Activated CD8-positive, alpha-beta memory T cell treated with anti-CD3 and anti-CD28 coated beads for 24 hours (primary cell): ENCODE results near the gene FUT7.
A peak's percentile ranks its signal among the peaks of the same experiment; 100 is the strongest.
"Not testable (repeated sequence)": the region's sequence is repeated elsewhere in the genome, so short reads cannot be mapped to it uniquely, and the experiment has no call there.

ENCODE experiments used
- DNase-seq: peaks from one replicate; pipeline ENCODE4 v3.0.0-alpha.2; 2020

The FUT7 gene

DNA sequence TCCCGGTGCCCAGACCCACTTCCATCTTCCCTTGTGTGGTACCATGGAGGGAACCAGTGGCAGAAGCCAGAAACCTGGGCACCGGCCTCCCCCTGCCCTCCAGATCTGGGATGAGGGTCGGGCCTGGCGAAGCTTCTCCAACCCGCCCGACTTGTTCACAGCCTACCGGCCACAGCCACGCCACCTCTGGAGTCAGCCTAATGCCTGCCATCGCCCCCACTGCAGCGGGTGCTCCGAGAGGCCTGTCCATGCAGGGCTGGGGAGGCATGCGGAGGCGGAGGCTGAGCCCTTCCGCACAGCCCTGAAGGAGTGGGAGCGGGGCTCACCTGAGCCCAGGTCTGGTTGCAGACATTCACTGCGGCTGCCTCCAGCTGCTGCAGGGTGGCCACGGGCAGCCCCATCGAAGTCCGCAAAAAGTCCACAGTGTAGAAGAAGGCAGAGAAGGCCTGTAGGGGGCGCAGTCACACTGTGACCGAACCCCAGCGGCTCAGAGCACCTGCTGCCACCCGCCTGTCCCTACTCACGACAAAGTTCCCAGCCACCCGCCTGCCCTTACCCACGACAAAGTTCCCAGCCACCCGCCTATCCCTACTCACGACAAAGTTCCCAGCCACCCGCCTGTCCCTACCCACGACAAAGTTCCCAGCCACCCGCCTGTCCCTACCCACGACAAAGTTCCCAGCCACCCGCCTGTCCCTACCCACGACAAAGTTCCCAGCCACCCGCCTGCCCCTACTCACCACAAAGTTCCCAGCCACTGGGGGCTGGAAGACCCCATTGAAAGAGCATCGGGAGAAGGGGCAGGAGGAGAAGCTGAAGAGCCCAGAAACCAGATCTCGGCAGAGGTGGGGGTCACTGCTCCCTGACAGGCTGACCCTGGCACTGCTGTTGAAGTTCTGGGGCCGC, 17.9 kb upstream of the FUT7 start:
- DNase-seq = no peak

DNA sequence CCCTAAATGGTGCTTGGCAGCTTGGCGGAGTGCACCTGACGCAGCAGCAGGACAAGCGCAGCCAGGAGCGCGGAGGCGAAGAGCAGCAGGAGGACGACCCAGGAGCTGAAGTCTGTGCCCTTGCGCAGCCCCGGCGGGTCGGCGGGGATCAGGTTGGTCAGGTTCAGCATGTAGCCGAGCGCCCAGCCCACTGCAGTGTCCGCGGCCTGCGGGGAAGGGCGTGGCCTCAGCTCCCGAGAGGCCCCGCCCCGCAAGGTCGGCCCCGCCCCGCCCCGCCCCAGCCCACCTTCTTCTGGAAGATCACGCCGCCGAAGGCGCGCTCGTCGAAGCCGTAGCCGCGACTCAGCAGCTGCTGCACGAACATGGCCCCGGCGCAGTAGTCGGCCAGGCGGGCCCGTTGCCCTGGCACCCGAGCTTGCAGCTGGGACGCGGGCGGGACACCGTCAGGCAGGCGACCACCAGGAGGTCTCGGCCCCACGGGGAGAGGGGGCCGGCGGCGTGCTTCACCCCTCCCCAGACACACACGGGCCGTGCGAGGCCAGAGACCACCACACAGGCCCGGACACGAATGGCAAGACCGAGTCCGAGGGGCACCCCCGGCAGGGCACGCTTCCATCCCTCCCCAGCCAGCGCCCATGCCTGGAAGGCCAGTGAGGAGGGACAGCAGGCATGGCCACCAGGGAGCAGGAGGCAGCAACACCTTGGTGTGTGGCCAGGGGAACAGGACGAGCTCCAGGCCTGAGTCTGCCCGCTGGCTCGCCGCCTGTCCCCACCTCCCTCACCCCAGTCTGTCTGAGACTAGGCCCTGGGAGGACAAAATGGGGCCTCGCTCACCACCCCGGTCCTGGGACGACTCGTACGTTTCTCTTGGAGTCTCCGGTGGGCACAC, 17.0 kb upstream of the FUT7 start:
- no peak for DNase-seq

DNA sequence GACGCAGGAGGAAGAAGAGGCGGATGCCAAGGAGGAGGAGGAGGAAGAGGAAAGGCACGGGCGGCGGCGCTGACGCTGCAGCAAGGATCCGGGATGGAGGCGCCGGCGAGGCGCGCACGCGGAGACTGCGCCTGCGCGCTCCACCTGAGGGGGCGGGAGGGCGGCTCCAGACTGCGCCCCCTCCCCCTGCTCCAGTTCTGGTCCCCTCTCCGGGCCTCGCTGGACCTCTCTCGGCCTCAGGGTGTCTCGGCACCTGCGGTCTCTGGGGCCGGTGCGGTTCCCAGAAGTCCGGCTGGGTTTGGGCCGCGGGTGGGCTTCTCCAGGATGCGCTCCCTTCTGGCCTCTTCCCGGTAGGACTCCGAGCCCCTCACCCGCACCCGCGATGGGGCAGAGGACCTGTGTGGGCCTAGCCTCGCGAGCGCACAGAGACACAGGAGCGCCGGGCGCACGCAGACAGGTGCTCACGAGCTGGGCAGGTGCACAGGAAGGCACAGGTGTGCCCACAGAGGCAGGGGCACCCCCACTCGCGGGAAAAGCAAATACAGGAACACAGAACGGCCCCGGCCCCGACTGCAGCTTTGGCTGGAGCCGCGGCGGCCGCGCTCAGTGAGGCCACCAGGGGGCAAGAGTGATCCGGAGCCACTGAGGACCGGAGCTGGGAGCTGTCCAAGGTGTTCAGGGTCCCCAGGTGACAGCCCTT, 14.3 kb upstream of the FUT7 start, which contains the start of gene NPDC1:
NPDC1 (minus strand) TSS at position 90 of the 700 bp plus-strand sequence. CDS start 188 bp downstream, outside the sequence.
- DNase-seq = peak; percentile 91

DNA sequence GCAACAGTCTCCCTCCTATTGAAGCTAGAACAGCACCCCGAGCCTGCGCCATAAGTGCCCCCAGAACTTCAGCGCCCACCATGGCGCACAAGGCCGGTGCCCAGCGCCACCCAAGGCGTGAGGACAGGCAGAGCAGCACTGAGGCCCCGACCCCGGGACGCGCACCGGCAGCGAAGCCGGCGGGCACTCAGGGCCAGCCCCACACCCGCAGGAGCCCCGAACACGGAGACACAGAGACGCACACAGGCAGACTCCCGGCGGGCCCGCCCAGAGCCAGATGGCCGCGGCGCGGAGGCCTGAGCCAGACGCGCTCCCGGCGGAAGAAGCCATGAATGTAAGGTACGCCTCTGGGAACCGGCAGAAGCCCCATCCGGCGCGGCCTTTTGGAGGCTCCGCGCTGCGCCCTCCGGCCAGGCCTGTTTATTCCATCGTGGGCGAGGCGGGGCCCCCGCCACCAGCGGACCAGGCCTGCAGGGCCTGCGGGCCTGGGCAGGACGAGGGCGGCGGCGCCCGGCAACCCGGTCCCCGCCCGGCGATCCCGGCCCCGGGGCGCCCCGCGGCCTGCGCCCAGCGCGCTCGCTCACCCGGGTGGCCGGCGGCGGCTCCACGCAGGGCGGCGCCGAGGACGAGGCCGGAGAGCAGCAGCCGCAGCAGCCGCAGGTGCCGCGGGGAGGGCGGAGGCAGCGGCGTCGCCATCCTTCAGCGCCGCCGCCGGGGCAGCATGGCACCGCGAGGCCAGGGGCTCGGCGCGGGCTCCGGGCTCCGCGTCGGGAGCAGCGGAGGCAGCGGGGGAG, 13.6 kb upstream of the FUT7 start:
- no peak for DNase-seq

DNA sequence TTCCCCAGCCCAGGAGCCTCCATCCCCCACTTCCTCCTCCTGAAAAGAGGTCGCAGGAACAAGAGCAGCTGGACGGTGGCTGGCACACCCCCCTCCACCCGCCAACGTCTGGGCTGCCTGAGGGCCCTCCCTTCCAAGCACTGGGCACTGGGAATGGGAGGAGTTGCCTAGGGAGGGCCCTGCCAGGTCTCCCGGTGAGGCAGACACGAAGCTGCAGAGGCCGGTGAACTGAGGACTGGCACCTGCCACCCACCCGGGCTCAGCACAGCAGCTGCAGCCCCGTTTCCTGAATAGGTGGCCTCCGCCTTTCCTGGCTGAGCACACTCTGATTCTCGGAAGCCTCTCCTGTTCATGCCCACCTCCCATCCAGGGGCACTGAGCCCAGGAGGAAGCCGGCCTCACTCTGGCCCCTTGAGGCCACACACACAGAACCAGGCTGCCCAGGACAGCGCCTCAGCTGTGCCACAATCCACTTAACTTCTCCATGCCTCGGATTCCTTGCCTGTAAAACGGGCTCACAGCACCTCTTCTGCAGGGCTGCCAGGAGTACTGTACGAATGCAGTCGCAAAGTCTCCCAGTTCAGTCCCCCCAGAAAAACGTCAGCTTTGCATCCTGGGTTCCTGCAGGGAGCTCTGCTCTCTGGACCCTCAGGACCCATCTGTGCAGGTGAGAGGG, 12.8 kb upstream of the FUT7 start:
- no peak for DNase-seq

DNA sequence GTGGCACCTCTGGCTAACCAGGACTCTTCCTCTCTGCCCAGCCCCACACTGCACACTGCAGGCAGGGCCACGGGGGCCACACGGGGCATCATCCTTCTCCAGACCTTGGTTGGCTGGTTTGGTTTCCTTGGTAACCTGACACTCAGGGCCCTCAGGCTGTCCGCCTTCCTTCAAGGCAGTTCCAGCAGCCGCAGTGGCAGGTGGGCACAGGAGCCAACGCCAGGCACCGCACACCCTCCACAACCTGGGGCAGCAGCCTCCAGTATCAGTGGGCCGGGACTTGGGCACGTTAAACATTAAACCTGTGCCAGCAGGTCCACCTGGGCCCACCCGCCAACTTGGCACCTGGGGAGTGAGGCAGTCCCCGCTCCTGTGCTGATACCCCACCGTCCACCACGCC, 12.1 kb upstream of the FUT7 start:
- DNase-seq = no peak

DNA sequence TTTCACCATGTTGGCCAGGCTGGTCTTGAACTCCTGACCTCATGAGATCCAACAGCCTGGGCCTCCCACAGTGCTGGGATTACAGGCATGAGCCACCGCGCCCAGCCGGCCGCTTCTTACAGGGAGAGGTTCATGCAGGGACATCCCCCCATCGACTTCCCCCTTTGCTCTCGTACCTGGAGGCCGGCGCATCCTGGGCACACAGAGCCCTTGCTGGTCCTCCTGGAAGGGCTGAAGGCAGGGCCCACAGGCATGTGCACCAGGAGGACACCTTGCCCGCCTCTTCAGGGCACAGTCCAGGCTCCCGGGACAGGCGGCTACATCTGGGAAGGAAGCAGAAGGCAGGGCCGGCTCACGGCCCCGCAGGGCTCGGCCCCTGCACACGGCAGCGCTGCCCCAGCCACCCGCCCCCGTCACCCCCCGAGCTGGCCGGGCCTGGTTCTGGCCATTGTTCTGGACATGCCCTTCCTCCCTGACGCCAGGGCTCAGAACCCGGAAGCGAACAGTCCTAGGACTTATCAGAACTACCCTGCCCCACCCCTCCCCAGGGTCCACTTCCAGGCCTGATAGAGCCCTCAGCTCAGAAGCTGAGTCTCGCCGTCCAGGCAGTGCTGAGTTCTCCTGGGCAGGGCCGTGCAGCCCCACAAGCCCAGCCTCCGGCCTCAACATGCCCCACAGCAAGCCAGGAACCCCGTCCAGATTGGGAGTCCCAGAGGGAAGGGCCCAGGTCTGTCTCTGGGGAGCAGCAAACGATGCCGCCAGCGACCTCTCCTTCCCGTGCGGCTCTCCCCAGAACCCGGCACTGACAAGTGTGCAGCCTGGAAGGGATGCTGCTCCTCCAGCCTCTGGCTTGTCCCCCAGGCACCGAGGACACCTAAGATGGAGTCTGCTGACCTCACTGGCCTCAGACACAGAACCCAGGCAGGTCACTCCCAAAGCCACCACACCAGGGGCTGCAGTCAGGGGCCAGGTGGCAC, 11.2 kb upstream of the FUT7 start:
- no peak for DNase-seq

DNA sequence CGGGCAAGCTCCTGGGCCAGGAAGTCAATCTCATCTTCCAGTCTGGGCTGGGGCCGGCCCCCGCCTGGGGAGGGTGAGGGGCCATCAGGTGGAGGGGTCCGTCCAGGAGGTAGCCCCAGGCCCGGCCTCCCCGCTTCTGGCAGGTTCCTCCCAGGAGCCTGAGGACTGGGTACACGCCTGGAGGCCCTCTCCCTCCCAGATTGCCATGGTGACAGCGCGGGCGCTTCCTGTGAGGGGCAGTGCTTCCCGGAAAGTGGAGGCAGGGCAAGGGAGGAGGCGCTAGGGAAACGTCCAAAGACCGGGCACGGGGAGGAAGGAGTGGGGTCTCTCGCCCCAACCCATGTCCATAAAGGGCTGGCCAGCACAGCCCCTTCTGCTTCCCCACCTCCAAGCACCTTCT, 9.2 kb upstream of the FUT7 start:
- no peak for DNase-seq

DNA sequence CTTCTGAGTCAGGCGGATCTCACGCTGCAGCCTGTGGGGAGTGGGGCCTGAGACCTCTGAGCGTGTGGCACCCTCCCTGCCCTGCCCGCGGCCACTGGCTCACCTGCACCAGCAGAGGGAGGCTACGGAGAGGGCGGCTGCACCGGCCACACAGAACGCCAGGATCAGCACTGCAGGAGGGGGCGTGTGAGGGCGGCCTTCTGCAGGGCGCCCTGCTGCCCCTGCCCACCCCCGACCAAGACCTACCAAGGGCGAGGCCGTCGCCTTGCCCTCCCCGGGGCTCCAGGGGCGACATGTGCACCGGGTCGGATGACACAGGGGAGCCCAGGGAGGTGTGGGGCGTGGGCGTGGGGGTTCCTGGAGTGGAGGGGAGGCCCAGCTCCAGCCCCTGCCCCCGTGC, 8.7 kb upstream of the FUT7 start:
- no peak for DNase-seq

DNA sequence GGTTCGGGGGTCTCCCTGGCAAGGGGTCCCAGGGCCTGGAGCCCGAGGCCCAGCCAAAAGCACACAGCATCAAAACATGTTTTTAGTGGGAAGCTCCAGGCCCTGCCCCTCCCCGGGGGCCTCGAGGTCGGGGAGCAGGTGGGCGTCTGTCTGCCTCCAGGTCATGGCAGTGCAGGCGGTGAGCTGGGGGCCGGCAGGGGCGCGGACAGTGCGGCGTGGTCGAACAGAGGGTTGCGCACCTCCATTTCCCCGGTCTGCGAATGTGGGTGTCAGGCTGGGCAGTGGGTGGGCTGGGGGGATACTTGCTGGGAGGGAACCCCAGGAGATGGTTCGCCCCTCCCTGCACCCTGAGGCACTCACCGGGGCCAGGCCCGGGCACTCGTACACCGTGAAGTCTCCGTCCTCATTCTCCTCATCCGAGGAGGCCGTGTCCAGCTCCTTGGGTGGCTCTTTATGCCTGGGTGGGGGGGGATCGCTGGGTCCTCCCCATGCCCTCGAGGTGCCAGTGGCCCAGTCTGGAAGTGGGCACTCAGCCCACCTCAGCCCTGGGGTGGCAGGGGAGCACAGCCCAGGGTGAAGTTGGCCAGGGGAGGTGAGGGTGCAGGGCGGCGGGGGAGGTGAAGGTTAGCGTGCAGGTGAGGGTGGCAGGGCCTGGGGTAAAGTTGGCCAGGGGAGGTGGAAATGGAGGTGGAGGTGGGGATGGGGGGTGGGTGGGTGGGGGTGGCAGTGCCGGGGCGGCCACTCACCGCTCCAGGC, 7.9 kb upstream of the FUT7 start:
- no peak for DNase-seq

DNA sequence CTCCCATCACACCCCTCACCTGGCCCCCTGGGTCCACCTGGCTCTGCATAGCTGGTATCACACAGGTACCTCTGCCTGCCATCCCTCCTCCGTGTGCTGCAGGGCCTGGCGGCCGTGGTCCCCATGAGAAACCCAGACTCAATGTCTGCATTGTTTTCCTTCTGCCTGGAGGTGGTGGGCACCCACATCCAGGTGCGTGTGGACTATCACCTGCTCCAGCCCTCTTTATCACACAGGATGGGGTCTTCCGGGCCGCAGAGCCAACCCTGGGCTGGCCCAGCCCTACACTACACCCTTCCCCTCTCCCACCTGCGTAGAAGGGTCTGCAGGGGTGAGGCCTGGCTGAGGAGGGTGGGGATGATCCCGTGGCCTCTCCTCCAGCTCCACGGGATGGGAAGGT, 7.0 kb upstream of the FUT7 start:
- no peak for DNase-seq

DNA sequence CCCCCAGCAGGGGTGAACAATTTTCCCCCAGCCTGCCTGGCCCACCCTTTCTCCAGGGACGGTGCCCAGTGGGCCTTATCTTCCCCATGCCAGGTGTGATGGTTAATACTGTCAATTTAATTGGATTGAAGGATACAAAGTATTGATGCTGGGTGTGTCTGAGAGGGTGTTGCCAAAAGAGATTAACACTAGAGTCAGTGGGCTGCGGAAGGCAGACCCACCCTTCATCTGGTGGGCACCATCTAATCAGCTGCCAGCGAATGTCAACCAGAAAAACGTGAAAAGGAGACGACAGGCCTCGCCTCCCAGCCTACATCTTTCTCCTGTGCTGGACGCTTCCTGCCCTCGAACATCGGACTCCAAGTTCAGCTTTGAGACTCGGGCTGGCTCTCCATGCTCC, 5.6 kb upstream of the FUT7 start:
- no peak for DNase-seq

DNA sequence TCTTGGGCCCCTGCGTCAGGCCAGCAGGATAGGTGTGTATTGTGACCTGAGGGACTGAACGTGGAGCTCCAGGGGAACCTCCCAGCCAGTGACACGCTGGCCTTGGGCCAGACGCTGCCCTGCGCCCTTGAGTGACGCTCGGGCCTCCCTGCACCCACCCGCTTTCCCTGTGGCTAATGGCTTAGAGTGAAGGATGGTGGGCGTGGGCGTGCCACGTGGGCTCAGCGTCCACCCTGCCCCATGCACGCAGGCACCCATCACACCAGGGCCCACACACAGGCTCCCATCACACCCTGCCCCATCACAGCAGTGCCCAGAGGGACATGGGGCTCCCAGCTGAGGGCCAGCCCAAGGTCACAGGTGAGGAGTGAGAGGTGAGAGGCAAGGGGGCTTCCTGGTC, 5.1 kb upstream of the FUT7 start:
- no peak for DNase-seq

DNA sequence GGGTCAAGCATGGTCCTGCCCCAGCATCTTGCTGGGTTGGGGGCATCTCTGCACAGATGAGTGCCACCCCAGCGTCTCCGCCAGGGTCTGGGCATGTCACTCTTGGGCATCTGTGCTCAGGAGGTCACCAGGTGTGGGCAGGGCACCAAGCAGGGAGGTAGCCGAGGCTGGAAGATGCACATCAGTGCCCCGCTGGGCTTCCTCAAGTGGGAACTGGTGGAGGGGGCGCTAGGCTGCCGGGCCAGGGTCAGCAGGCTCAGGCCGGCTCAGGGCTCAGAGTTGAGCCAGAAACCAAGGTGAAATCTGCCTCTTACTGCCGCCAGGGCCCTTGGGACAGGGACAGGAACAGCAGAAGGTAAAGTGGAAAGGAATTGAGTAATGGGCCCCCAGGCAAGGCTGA, 4.0 kb upstream of the FUT7 start:
- DNase-seq = no peak

DNA sequence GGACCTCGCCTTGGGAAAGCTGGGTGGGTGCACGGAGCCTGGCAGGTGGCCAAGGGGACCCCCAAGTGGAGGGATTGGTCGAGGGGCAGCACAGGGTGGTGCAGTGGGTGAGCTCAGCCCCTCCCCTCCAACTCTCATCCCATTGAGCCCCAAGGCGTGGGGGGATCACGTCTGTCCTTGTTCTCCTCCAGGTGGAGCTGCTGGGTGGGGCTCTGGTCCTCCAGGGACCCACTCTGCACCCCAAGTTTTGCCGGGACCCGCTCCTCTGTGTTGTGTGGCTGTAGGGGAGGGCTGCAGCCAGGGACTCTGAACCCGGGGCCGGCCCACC, 3.6 kb upstream of the FUT7 start:
- no peak for DNase-seq

DNA sequence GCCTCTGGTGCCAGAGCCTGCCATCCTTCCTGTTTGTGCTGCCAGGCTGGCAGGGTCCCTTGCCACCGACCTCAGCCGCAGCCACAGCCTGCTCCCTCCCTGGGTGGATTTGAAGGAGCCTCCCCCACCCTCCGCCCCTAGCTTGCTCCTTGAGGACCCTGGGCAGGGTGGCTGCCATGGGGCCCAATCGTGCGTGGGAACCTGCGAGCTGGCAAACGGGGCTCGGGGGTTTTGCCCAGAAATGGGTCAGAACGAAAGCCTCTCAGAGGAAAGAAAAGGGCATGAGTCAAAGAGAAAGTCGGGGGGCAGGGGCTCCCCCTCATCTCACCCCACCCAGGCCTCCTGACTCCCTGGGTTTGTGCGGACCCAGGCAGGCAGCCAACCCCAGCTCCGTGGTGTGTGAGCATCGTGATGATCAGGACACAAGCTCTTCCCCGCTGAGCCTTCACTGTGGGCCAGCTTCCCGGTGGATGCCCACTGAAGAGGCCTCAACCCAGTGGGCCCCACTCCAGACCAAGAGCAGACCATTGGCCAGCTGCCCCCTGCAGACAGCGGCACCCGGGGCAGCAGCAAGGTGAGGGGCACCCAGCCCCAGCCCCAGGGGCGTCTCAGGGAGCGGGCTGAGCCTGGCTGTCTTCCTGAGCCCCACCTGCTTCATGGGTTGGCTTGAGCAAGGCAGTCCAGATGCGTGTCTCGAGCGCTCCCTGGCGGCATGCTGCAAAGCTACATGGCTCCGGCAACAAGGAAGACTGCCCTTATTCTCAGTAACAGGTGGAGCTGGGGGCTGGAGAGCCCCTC, 3.0 kb upstream of the FUT7 start:
- peak; percentile 94 for DNase-seq

DNA sequence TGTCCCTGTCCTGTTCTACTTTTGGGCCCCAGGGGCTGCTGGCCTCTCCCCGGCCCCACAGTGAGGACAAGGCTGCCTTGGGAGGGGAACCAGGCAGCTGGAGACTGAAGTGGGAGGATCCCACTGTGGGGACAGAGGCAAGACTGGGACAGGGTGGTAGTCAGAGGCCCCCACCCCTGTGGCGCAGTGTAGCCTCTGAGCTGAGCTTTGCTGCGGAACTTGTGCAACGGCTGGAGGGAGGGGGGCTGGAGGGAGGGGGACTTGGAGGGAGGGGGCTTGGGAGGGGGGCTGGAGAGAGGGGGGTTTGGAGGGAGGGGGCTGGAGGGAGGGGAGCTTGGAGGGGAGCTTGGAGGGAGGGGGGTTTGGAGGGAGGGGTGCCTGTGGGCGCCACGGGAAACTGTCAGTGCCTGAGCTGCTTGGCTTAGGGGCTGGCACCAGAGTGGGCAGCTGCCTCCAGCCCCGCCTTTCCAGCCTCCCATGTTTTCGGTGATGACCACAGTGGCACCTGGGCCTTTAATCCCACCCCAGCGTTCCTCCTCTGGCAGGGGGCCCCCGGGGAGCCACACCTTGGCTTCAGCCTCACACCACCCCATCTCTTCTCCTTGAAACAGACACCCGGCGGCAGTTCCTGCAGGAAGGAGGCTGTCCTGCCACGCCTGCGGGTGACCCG, 2.3 kb upstream of the FUT7 start:
- DNase-seq = no peak

DNA sequence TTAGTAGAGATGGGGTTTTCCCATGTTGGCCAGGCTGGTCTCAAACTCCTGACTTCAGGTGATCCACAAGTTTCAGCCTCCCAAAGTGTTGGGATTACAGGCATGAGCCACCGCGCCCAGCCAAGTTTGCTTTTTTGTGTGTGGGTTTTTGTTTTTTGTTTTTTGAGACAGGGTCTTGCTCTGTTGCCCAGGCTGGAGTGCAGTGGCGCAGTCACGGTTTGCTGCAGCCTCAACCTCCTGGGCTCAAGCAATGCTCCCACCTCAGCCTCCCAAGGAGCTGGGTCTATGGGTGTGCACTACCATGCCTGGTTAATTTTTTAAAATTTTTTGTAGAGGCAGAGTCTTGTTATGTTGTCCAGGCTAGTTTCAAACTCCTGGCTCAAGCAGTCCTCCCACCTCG, 1.6 kb upstream of the FUT7 start:
- not testable (repeated sequence) for DNase-seq
